ENCODE results near the gene NTN1. TPM values are rescaled to one million over a fixed set of nuclear protein-coding genes. Genes with fewer than 3 reads are reported as not detected.

NTN1 gene
- total RNA-seq, 1 experiment from 2014 or later, result 4.2 TPM

DNA sequence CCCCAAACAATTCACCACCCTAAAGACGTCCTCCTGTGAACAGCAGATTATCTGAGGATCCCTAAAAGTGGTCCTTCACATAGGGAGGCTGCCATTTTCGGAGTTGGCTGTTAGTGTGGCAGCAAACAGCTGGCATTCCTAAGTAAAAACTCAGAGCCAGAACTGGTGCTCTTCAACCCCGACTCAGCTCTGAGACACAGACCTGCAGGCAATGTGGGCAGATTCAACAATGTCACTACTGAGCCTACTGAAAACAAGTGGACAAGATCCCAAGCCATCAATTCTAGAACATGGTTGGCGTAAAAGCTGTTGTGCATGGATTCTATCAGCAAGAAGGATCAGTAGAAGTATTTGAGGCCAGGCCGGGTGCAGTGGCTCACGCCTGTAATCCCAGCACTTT lies 247.2 kb downstream of the NTN1 start:
- ATAC-seq, result no peak
- no peak overlapping the region for H2AFZ ChIP-seq (ENCODE audit: low read depth, low read length, poor library complexity, severe bottlenecking)
- H3K79me2 ChIP-seq (ENCODE audit: insufficient read depth, low read length), result no peaks in the 10 kb centered on the region
- H3K36me3 ChIP-seq (ENCODE audit: control insufficient read depth in 1 of 2, insufficient read depth in 2 of 2, low read length in 2 of 2), result no peaks in the 10 kb centered on the region
- H4K20me1 ChIP-seq (ENCODE audit: insufficient read depth), result no peaks in the 10 kb centered on the region
- no peaks in the 10 kb centered on the region for H3K4me1 ChIP-seq (ENCODE audit: control insufficient read depth in 1 of 2, insufficient read depth in 2 of 2, low read length in 2 of 2)
- H3K9me2 ChIP-seq (ENCODE audit: insufficient read depth), result no peaks in the 10 kb centered on the region
- CTCF ChIA-PET, result no interaction called here
- BruUV-seq (replicated peaks), result no TSS peak
- no peak overlapping the region for H3K4me3 ChIP-seq (replicated peaks in 1 of 2; ENCODE audit: low read depth in 1 of 2, low read length in 2 of 2)
- H3K4me2 ChIP-seq (ENCODE audit: low read length), result no peak overlapping the region
- RAD21 ChIA-PET (ENCODE audit: low non-redundant PET in 1 of 2, low total read pairs in 2 of 2, uncharacterized antibody in 2 of 2, unreplicated experiment in 2 of 2), result no interaction called here
- TF ChIP-seq EZH2 (IDR thresholded peaks at IDR 0.05), result no peak
- TF ChIP-seq, protein P1, sequence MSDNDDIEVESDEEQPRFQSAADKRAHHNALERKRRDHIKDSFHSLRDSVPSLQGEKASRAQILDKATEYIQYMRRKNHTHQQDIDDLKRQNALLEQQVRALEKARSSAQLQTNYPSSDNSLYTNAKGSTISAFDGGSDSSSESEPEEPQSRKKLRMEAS (IDR thresholded peaks at IDR 0.05), result no peak
- no peak for TF ChIP-seq SP1 (IDR thresholded peaks at IDR 0.05; ENCODE audit: low read depth)
- TF ChIP-seq CEBPB (IDR thresholded peaks at IDR 0.05; ENCODE audit: low read depth), result no peak
- no peak for TF ChIP-seq YY1 (IDR thresholded peaks at IDR 0.05; ENCODE audit: extremely low read depth, insufficient replicate concordance, low read depth, low read length)
- TF ChIP-seq, protein P2, sequence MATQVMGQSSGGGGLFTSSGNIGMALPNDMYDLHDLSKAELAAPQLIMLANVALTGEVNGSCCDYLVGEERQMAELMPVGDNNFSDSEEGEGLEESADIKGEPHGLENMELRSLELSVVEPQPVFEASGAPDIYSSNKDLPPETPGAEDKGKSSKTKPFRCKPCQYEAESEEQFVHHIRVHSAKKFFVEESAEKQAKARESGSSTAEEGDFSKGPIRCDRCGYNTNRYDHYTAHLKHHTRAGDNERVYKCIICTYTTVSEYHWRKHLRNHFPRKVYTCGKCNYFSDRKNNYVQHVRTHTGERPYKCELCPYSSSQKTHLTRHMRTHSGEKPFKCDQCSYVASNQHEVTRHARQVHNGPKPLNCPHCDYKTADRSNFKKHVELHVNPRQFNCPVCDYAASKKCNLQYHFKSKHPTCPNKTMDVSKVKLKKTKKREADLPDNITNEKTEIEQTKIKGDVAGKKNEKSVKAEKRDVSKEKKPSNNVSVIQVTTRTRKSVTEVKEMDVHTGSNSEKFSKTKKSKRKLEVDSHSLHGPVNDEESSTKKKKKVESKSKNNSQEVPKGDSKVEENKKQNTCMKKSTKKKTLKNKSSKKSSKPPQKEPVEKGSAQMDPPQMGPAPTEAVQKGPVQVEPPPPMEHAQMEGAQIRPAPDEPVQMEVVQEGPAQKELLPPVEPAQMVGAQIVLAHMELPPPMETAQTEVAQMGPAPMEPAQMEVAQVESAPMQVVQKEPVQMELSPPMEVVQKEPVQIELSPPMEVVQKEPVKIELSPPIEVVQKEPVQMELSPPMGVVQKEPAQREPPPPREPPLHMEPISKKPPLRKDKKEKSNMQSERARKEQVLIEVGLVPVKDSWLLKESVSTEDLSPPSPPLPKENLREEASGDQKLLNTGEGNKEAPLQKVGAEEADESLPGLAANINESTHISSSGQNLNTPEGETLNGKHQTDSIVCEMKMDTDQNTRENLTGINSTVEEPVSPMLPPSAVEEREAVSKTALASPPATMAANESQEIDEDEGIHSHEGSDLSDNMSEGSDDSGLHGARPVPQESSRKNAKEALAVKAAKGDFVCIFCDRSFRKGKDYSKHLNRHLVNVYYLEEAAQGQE (IDR thresholded peaks at IDR 0.05; ENCODE audit: low read depth), result no peak
- TF ChIP-seq POLR2AphosphoS5 (IDR thresholded peaks at IDR 0.05; ENCODE audit: low read depth, low read length), result no peak
- no peak for TF ChIP-seq EGR1 (IDR thresholded peaks at IDR 0.05; ENCODE audit: low read depth)
- TF ChIP-seq, protein P3, sequence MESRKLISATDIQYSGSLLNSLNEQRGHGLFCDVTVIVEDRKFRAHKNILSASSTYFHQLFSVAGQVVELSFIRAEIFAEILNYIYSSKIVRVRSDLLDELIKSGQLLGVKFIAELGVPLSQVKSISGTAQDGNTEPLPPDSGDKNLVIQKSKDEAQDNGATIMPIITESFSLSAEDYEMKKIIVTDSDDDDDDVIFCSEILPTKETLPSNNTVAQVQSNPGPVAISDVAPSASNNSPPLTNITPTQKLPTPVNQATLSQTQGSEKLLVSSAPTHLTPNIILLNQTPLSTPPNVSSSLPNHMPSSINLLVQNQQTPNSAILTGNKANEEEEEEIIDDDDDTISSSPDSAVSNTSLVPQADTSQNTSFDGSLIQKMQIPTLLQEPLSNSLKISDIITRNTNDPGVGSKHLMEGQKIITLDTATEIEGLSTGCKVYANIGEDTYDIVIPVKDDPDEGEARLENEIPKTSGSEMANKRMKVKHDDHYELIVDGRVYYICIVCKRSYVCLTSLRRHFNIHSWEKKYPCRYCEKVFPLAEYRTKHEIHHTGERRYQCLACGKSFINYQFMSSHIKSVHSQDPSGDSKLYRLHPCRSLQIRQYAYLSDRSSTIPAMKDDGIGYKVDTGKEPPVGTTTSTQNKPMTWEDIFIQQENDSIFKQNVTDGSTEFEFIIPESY (IDR thresholded peaks at IDR 0.05; ENCODE audit: extremely low read depth, insufficient replicate concordance, low read length), result no peak
- TF ChIP-seq TCF7L2 (IDR thresholded peaks at IDR 0.05; ENCODE audit: borderline replicate concordance, extremely low read depth, insufficient read depth, insufficient read length), result no peak
- no peak for TF ChIP-seq ZNF274 (IDR thresholded peaks at IDR 0.05; ENCODE audit: low read depth, low read length)
- TF ChIP-seq CBX3 (IDR thresholded peaks at IDR 0.05; ENCODE audit: low read depth), result no peak
- DNase-seq (ENCODE audit: low read depth, low spot score), result no peak
- POLR2A ChIA-PET, result no interaction called here
- no peaks in the 10 kb centered on the region for H3K9me3 ChIP-seq (ENCODE audit: control insufficient read depth in 1 of 2, insufficient read depth in 1 of 2, low read depth in 1 of 2, low read length in 2 of 2)
- no peak overlapping the region for H3K9ac ChIP-seq (ENCODE audit: low read length)
- no peaks in the 10 kb centered on the region for H3K27me3 ChIP-seq (ENCODE audit: insufficient read depth, low read length)
- no peak overlapping the region for H3K27ac ChIP-seq (ENCODE audit: low read depth, low read length)
- intact Hi-C loops (cut with micrococcal nuclease), result no loop called here

Measured in HCT116 (cell line).